Stimulated activated CD4-positive, alpha-beta T cell treated with anti-CD3 and anti-CD28 coated beads, Interleukin-2, amount 100 ng/mL, for 4 hours (primary cell): ENCODE results near the gene KCNK13.
"Not testable (repeated sequence)": the region's sequence is repeated elsewhere in the genome, so short reads cannot be mapped to it uniquely, and the experiment has no call there.

Experiments
- DNase-seq: peaks from one replicate; pipeline ENCODE4 v3.0.0-alpha.2; 2020; ENCODE audit warnings: low read depth

Gene KCNK13

DNA sequence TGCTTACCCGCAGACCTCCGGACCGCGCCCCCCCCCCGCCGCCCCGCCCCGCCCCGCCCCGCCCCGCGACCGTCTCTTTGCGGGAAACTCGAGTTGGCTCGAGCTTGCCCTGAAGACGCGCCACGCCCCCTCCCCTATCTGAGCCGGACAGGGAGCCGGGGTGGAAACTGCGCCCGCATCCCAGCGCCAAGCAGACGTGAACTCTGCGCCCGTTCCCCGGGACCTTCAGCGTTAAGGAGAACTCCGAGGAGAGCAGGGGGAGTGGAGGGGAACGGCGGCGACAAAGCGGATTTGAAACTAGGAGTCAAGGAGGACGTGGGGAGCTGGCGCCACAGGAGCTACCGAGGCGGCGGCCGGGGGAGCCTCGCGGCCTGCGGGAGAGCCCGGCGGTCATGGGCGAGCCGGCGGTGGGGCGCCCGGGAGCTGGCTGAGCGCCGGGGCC is at the start of gene KCNK13:
Gene KCNK13 (plus strand): TSS at position 310 of the 442 bp plus-strand sequence. CDS start 212 bp downstream, outside the sequence.
- DNase-seq = no peak

DNA sequence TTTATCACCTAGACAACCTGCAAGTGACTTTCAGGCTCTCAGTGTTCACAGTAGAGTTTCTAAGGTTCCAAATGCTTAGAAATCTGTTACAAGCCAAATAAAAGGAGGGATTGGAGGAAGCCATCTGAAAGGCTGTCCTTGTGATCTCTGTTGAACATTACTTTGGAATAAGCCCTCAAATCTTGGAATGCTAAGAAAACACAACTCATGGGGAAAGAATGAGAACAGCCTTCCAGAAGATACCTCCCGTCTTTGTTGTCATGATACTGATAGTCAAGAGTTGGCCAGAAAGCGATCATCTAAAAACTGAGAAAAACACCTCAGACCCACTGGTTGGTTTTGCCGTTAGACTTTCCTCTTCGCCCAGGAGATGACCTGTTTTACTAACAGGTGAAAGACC is 44.4 kb upstream of the KCNK13 start:
- no peak for DNase-seq

DNA sequence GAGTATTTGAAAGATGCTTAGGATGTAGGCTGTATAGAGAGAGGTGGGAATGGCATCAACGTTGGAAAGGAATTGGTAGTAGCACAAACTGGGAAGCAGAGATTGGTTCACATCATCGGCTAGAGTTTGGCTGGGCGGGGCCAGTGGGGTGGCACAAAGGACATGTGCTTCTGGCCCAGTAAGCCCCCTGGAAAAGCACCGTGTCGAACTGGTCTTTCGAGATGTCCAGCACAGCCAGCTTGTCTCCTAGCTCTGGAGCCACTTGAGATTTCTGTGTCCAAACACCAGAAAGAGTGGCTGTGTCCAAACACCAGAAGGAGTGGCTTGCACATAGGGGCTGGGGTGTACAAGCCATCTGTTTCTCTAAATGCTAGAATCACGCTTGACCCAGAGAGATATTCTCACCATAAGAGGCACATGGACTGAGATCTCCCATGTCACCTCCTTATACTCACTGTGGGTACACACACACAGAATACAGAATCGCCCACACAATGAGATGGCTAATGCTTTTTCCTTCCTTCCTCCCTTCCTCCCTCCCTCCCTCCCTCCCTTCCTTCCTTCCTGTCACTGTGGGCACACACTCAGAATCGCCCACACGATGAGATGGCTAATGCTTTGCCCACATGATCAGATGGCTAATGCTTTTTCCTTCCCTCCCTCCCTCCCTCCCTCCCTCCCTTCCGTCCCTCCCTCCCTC is 41.8 kb upstream of the KCNK13 start:
- DNase-seq = no peak

DNA sequence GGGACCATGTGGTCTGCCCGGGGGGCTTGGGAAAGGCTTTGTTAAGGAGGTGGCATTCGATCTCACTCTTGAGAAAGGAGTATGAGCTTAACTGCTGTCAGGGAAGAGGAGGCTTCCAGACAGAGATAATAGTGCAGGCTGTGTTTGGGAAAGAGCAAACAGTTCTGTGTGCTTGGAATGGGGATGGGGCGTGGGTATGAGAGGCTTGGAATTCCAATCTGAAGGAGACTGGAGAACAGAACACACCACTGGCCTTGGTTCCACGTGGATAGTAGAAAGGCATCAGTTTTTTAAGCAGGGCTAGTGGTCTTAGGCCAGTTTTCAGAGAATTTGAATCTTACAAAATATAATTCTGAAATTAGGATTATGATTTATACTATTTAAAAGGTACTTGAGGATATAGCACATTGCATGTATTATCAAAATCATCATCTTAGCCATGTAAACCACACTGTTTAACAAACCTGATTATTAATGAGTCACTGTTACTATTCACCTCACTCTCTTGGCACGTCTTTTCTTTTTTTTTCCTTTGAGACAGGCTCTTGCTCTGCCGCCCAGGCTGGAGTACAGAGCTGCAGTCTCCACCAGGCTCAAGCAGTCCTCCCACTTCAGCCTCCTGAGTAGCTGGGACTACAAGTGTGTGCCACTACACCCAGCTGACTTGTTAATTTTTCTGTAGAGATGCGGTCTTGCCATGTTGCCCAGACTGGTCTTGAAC is 38.5 kb upstream of the KCNK13 start:
- no peak for DNase-seq

DNA sequence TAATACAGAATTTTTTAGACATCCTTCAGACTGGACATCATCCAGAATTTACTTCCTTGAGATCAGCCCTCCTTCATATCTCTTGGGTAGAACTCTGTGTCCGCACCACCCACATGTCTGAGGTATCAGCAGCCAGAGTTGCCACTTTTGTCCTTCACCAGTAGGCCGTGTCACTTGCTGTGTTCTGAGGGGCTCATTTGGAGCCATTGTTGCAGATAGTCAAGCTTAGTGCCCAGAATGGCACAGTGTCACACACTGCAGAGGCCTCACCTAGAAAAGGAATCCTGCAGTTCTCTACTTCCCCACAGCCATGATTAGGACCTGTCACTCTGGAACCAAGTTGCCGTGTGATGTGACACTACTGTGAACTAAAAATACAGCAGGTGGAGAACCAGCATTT is 36.9 kb upstream of the KCNK13 start:
- DNase-seq = no peak

DNA sequence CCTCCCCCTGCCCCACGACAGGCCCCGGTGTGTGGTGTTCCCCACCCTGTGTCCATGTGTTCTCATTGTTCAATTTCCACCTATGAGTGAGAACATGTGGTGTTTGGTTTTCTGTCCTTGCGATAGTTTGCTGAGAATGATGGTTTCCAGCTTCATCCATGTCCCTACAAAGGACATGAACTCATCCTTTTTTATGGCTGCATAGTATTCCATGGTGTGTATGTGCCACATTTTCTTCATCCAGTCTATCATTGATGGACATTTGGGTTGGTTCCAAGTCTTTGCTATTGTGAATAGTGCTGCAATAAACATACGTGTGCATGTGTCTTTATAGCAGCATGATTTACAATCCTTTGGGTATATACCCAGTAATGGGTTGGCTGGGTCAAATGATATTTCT is 35.2 kb upstream of the KCNK13 start:
- not testable (repeated sequence) for DNase-seq

DNA sequence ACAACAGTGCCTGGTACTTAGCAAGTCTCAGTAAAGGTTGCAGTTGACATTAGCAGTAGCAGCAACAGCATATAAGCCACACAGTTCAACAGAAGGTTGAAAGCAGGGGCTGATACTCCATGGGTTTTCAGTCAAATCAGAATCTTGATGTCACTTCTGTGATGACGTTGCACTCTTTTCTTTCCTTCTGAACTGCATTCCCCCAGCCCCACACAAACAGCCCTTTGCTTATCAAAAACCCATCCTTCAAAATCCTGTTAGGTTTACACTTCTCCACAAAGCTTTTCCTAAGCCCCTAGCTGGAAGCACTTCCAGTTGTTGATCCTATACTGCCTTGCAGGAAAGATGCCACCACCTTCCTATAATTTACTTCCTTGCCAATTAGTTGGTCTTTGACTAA is 34.0 kb upstream of the KCNK13 start:
- no peak for DNase-seq

DNA sequence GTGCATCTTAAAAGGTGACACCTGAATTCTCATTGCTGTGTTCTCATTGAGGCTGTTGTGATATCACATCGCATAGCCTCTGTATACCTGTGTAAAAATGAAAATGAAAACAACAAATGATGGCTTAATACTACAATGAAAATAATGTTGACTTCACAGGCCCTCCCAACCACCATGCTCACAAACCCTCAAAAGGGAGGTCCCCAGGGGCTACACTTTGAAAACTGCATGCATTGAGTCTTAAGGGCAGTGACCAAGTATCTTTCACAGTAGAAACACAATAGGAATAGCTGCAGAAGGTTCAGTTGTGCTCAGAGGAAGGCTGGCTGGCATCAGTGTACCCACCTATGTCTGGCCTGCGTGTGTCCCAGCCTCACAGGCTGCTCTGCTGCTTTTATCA is 27.6 kb upstream of the KCNK13 start:
- no peak for DNase-seq

DNA sequence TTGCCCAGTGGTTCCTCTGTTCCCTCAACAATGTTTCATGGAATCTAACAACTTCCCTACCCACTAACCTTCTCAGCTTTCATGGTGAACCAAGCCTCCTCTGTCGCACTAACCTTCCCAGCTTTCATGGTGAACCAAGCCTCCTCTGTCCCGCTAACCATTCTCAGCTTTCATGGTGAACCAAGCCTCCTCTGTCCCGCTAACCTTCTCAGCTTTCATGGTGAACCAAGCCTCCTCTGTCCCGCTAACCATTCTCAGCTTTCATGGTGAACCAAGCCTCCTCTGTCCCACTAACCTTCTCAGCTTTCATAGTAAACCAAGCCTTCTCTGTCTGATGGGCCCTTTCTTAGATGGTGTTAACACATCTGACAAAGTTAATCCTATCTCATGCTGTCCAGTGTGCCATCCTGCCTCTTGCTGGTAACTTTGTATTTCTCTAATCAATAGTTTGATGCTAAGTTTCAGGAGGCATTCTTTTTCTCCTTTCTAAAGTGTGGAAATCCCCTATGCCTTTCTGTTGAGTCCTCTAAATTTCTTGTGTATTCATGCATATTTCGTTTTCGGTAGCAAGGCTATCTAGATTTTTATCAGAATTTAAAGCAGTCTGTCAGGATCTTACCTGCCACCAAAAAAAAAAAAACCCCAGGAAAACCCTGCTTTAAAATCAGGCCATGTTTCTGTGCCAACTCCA is 26.8 kb upstream of the KCNK13 start:
- no peak for DNase-seq

DNA sequence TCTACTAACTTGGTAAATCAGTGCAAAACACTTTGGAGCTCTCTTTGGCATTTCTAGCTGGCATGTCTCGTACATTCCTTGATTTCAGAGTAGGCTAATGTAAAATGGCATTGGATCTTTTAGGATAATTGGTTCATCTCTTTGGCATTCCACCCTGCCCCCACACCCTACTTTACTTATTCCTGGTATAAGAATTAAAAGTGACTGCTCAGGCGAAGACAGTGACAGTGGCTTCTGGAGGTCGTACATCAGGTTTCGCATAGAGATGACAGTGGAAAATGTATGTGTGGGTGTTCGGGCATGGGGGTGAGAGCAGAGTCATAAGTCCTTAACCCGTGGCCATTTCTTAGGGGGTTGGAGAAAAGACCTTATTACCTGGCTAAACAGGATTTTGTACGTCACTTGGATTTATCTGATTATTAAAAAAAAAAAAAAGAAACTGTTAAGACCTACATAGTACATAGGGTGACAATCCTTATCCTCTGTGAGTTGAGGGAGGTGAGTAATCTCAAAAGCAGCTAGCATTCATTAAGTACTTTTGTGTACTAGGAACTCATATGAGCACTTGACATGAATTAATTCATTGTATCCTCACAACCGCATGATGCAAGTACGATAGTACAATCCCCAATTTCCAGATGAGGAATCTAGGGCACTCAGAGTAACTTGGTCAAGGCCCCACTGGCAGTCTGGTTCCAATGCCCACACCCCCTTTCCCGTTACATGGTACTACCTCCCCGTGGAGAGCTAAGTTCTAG is 22.4 kb upstream of the KCNK13 start:
- DNase-seq = no peak

DNA sequence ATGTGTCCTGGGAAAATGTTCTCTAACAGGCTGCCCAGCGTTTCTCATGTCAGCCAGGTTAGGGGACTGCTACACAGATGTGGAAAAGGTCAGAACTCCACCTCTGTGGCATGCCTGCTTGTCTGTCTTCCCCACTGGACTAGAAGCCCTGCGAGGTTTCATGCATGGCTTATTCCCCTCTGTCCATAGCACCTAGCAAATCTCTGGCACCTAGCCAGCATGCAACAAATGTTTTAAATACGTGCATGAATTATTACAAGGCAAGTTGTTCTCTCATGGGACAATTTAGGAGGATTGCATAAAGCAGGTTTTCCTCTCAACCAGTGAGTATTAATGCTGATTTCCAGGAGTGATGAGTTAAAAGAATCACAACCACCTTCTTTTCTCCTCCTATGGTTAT is 21.4 kb upstream of the KCNK13 start:
- no peak for DNase-seq

DNA sequence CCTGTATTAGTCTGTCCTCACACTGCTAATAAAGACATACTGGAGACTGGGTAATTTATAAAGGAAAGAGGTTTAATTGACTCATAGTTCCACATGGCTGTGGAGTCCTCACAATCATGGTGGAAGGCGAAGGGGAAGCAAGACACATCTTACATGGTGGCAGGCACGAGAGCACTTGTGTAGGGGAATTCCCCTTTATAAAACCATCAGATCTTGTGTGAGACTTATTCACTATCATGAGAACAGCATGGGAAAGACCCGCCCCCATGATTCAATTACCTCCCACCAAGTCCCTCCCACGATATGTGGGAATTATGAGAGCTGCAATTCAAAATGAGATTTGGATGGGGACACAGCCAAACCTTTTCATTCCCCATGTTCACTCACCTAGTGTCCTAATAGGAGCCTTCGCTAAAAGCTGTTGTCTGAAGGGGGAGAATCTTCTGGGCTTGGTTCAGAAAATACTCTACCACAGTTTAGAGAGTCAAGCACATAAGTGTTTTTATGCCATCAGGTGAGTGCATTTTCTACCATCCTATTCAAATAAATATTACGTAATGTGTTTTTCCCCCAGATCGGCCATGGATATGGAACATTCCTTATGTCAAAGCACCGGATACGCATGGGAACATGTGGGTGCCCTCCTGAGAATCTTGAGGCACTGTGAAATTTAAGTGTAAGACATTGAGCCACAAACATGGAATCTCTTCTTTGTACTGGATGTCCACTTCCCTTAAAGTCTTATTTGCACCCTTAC is 19.1 kb upstream of the KCNK13 start:
- no peak for DNase-seq

DNA sequence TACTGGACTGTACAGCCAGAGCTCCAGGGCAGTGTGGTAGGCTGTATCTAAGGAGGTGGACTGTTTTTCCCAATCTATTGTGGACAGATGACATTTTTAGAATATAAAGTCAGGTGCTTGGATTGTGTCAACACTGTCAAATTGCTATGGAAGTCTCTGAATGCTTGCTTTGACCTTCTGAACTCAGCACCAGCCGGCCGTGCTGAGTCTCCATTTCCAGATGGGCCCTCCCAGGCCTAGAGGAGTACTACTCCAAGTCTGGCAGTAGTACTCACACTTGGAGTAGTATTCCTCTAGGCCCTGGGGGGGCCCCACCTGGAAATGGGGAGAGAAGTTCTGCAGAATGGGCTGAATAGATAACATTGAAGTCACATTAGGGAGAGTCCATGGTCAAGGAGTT is 16.2 kb upstream of the KCNK13 start:
- no peak for DNase-seq

DNA sequence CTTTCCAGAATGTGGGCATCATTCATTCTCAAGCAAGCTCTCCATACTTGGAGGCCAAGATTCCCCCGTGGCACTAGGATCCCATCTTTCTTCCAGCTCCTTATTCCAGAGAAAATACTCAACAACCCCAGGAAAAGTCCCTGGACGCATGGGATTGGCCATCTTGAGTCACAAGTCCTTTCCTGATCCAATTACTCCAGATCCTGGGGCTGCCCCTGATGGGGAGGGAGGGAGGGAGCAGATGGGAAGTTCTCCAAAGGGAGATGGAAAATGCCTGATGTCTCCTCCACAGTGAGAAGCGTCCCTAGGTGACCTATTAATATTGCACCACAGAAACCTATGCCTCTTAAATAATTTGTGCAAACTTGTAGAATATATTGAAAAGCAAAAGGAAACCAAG is 12.4 kb upstream of the KCNK13 start:
- no peak for DNase-seq

DNA sequence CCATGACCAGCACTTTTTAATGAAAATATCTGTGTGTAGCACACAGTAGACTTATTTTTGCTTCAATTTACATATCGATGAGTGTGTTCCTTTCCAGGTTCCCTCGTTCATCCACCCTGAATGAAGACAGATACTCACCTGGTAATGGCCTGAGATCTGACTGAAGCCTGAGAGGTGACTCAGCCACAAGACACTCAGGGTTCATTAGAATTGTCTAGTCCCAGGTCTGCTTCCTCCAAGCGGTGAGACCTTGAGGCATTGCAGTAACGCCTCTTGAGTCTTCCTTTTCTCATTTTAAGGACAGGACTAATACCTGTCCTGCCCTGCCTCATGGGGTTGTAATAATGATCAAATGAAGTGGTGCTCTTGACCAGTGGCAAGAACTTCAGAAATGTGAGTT is 11.5 kb upstream of the KCNK13 start:
- no peak for DNase-seq

DNA sequence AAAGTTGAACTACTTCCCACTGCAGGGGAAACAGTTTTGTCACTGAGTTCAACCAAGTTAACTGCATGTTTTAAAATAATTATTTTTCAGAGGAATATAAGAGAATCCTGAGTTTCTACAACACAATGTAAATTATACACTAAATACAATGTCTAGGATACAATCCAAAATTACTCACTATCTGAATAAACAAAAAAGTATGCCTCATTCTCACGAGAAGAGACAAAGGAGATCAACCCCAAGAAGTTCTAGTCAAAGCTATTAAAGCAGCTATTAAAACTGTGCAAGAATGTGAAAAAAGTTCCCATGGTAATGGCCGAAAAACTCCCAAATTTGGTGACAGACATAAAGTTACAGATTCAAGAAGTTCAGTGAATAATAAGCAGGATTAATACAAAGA is 8.8 kb upstream of the KCNK13 start:
- DNase-seq = no peak

DNA sequence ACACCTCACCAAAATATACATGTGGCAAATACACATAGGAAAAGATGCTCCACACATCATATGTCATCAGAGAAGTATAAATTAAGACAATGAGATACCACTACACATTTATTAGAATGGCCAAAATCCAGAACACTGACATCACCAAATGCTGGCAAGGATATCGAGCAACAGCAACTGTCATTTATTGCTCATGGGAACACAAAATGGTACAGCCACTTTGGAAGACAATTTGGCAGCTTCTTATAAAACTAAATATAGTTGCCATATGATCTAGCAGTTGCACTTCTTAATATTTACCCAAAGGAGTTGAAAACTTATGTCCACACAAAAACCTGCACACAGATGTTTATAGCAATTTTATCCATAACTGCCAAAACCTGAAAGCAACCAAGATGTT is 7.0 kb upstream of the KCNK13 start:
- no peak for DNase-seq

DNA sequence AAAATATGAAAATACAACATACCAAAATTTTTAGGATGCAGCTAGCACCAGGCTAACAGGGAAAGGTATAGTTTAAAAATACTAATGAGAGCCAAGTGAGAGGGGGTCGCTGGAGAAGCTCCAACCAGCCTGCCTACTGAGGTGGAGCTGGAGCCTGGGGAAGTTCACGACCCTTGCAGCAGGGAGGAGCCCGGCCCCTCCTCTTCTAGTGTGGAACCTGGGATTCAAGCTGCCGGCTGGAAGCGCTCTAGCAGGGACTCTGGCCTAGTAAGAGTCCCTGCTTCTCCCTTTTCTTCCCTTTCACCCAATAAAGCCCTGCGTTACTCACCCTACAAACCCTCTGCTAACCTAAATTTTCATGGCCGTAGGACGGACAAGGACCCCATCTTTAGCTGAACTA is 5.0 kb upstream of the KCNK13 start:
- no peak for DNase-seq

DNA sequence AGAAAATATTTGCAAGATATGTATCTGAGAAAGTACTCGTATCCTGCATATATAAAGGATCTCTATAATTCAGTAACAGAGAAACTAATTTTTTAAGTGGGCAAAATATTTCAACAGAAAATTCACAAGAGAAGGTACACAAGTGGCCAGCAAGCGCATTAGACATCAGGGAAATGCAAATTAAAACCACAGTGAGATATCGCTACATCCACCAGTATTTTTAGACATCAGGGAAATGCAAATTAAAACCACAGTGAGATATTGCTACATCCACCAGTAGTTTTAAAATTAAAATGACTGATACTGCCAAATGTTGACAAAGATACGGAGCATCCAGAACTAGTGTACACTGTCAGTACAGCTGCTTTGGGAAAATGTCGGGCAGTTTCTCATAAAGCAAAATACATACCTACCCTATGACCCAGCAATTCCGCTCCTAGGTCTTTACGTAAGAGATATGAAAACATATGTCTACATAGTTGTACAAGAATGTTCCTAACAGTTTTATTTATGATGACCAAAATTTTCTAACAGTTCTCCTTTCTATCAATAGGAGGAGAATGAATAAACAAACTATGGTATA is 2.8 kb upstream of the KCNK13 start:
- no peak for DNase-seq

DNA sequence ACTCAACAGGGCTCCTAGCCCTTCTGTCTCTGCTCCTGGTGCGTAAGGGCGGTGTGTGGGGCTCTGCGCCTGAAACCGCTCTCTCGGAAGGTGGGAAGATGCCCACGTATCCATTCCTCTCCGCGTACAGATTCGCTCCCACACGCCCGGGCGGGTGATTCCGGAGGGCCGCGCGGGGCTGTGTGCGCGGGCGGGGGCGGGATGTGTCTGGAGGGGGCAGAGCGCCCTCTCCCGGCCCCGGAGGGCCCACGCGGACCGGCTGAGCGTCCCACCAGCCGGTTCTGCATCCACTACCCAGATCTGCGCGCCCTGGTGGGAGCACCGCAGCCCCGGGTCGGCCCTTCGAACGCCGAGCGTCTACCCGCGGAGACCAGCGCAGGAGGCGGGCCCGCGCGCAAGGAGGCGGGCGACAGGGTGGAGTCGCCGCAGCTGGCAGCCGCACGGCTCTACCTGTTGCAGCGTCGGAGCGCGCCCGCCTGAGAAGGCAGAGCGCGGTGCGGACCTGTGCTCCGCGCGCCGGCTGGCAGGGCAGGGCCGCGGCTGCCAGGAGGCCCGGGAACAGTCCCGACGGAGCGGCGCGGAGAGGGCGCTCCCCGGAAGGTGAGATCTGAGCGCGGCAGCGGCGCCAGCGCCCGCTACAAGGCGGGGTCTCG is 1.4 kb upstream of the KCNK13 start:
- DNase-seq = peak; percentile 37
